Measurements from ENCODE around the gene PLEKHN1.
"Not testable (repeated sequence)": the region's sequence is repeated elsewhere in the genome, so short reads cannot be mapped to it uniquely, and the experiment has no call there.

PLEKHN1 gene

GRCh38 chr1:943545-944340 is 22.5 kb upstream of the PLEKHN1 start:
- no peak for DNase-seq (ENCODE audit: low read depth)

GRCh38 chr1:944341-945325 is 21.6 kb upstream of the PLEKHN1 start:
- DNase-seq (ENCODE audit: low read depth) = no peak

DNA sequence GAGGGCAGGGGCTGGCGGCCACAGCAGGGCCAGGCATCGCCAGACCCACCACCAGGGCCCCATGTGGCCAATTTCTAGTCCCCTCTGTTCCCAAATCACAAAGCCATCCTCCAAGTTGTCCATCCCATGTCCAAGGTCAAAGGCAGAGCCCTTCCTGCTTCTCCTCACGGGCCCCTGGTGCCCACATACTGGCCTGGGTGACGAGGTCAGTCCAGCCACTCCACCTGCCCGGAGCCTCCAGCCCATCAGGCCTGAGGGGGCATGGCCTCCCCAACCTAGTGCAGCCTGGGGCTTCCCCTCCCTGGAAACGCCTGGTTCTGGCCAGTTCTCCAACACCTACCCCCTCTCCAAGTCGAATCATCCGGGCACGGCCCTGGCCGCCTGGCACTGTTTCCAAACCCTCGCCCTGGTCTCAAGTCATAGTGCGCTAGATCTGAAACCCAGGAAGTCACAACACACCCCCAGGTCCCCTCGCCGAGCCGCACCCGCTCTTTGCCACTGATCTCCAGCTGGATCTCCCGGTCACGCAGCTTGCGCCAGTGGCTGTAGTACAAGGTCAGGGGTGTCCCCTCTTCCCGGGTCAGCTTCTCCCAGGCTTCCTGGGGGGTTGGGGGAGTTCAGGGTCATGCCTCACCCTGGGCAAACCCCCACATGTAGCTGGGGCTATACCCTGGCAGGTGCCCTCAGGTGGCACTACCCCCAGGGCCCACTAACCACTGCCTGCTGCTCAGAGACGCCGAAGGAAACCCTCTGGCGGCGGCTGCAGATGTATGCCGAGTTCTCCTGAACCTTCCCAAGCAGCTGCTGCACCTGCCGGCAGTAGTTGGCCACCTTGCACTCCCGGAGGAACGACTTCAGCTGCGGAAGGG is 20.4 kb upstream of the PLEKHN1 start:
- no peak for DNase-seq (ENCODE audit: low read depth)

DNA sequence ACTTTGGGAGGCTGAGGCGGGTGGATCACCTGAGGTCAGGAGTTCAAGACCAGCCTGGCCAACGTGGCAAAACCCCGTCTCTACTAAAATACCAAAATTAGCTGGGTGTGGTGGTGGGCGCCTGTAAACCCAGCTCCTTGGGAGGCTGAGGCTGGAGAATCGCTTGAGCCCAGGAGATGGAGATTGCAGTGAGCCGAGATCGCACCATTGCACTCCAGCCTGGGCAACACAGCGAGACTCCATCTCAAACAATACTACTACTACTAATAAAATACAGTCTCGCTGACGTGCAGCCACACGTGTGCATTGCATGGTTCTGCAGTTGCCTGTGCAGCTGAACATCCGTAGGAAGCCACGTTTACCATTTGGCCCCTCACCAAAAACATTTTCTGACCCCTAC is 19.5 kb upstream of the PLEKHN1 start:
- DNase-seq (ENCODE audit: low read depth) = not testable (repeated sequence)

- DNase-seq (ENCODE audit: low read depth) = no peak
Observed at GRCh38 chr1:947958-948357, 18.3 kb upstream of the PLEKHN1 start.

- no peak for DNase-seq (ENCODE audit: low read depth)
Observed at GRCh38 chr1:950268-950667, 16.0 kb upstream of the PLEKHN1 start.

GRCh38 chr1:950881-951280 is 15.4 kb upstream of the PLEKHN1 start:
- no peak for DNase-seq (ENCODE audit: low read depth)

DNA sequence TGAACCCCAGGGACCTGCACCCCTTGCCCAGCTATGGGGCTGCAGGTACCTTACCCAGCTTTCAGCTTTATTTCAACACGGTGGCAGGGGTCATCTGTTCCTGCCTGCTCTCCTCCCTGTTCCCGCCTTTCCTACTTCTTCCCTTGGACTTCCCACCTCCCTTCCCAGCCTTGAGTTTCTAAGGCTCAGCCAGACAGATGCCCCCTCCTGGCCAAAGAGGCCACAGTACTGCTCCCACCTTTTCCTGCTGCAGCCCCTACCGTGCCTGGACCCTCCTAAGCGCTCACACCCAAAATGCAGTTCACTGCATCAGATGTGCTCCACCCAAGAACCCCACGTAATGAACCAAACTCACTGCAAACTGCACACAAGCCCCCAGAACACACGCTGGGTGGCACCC is 14.9 kb upstream of the PLEKHN1 start:
- no peak for DNase-seq (ENCODE audit: low read depth)

DNA sequence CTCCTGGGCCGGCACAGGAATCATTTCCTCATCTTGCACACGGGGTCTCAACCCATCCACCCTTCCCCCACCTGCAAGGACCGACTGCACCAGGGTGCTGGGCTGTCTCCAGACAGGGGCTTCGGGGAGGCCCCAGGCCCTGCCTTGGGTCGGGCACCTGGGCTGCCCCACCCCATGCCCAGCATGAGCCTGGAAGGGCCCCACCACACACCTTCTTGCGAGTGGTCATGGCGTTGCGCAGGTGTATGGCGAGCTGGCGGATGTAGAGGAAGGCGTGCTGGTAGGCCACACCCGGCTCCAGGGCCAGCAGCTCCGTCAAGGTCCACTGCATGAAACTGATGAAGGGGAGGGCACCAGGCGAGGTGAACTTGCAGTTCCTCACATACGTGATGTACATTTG is 14.1 kb upstream of the PLEKHN1 start:
- DNase-seq (ENCODE audit: low read depth) = no peak

DNA sequence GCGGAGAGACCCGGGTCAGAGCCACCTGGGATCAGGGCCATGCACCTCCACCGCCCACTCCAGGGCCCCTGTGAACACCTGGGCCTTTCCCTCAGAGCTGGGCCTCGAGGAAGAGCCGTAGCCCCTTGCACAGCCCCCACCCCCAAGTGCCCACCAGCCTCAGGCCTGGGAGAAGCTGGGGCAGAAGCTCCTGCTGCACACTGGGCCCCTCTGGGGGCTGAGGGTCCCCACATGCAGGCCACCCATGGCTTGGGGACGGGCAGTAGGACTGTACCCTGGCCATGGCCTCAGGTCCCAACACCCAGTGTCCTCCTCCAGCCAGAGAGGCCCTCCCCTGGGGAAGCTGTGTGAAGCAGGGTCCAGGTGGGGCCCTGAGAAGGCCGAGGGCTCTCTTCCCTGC is 13.7 kb upstream of the PLEKHN1 start:
- DNase-seq (ENCODE audit: low read depth) = no peak

DNA sequence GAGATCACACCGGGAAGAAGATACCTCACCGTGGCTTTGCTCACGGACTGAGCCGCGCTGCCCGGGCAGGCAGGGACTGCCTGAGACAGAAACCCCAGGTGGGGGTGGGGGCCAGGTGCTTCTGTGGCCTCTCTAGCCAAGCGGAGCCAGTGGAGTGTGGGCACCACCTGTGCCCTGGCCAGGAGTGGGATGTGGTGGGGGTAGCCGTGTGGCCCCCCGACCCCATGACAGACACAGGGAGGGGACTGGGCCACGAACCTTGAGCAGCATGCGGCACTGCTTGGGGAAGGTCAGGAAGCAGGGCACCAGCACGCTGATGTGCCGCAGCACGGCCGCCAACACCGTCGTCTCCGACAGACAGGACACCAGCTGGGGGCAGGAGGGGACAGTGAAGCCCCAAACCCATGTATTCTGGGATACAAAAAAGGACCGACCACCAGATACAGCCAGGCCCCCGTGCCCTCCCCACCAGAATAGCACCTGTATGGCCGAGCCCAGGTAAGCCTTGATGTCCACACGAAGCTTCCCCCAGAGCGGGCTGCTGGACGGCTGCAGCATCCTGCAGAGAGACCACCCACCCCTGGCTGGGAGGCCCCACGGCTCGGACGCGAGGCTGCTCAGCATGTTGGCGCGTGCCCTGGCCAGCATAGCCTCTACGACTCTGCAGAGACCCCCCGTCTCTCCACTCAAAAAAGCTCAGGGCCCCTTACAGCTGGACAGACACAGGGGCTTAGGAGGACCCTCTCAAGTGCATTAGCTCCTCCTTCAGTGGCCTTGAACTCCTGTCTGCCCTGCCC is 12.6 kb upstream of the PLEKHN1 start:
- no peak for DNase-seq (ENCODE audit: low read depth)

DNA sequence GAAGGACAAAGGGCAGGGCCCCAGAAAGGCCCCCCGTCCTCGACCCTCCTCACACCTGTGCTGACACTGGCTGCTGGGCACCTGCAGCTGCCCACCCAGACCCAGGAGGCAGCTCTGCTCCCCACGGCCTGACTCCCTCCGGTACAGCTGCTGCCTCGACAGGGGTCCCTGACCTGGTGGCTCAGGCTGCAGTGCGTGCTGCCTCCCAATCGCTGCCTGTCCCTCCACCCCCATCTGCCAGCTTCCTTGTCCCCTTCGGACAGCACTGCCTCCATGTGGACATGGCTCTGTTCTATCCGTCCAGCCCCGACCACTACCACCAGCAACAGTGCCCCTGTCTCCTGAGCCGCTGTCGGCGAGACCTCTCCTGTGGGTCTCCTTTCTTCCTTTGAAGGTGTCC is 11.4 kb upstream of the PLEKHN1 start:
- DNase-seq (ENCODE audit: low read depth) = no peak

GRCh38 chr1:955474-955873 is 10.8 kb upstream of the PLEKHN1 start:
- DNase-seq (ENCODE audit: low read depth) = no peak

- no peak for DNase-seq (ENCODE audit: low read depth)
Observed at GRCh38 chr1:956636-957035, 9.6 kb upstream of the PLEKHN1 start.

DNA sequence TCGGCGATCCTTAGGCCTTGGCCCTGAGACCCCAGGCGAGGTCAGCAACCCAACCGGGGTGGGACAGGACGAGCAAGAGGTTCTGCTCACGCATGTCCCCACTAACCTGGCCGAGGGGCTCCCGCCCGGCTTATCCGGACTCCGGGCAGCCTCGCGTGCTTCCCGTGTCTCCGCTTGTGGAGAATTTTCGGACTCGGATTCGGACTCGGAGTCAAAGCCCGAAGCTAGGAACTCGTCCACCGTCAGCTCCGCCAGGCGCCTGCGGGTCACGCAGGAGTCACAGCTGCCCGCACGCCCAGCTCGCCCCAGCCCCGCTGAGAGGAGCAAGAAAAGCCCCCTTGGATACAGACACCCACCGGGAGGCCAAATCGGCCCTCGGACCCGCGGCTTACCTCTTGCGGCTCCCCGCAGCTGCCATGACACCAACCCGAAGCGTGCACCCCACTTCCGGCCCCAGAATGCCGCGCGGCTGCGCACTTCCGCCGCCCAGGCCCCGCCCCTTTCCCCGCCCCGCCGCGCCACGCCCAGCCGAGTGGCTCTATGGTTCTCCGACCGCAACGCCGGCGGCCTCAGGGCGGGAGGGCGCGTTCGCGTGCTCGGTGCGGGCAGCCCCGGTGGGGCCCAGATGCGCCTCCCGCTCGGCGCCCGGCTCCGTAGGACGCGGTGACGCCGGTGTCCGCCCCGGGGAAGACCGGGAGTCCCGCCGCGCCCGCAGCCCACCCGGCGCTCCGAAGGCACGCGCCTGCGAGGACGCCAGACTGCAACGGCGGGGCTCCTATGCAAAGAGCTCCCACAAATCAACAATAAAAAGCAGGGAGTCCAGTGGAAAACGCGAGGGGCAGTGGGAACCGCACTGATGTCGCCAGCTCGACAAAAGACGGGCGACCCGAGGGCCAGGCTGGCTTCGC is 7.2 kb upstream of the PLEKHN1 start, which contains the start of gene NOC2L:
Gene NOC2L, minus strand, starts transcription at position 434 of the 908 bp plus-strand sequence. Its CDS starts 16 bp downstream, at position 418.
- DNase-seq (ENCODE audit: low read depth) = peak; percentile 99

GRCh38 chr1:959731-960362 is 6.4 kb upstream of the PLEKHN1 start:
- DNase-seq (ENCODE audit: low read depth) = no peak

GRCh38 chr1:960363-961131 is 5.7 kb upstream of the PLEKHN1 start, which contains the start of gene KLHL17:
Gene KLHL17 (plus strand): TSS chr1:960584. CDS start chr1:960694, 110 bp downstream.
- peak; percentile 84 for DNase-seq (ENCODE audit: low read depth)

DNA sequence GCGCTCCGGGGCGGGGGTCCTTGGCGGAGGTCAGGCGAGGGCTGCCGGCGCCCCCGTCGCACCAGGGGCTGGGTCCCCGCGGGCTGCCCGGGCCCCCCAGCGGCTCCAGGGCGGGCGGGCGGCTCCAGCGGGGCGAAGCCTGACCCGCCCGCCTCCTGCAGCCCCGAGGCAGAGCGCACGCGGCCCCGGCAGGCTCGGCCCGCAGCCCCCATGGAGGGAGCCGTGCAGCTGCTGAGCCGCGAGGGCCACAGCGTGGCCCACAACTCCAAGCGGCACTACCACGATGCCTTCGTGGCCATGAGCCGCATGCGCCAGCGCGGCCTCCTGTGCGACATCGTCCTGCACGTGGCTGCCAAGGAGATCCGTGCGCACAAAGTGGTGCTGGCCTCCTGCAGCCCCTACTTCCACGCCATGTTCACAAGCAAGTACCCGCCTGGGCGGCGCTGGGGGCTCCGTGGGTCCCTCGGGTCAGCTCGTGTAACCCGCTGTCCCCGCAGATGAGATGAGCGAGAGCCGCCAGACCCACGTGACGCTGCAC is 5.1 kb upstream of the PLEKHN1 start:
- DNase-seq (ENCODE audit: low read depth) = no peak

Measured in activated T-cell treated with anti-CD3 and anti-CD28 coated beads for 48 hours (primary cell).